Measurements from ENCODE around the gene HK2.

GRCh38 chr2:74911061-74911460 lies 77.1 kb downstream of the HK2 start:
- TF ChIP-seq REST (IDR thresholded peaks at IDR 0.05; ENCODE audit: insufficient read depth in 1 of 2, low read depth in 2 of 2, low read length in 2 of 2) (no peak), POLR2AphosphoS5 (IDR thresholded peaks at IDR 0.05; ENCODE audit: low read depth, low read length) (no peak), TAF1 (IDR thresholded peaks at IDR 0.05; ENCODE audit: borderline replicate concordance, insufficient read depth, low read length) (no peak), SIN3A (IDR thresholded peaks at IDR 0.05; ENCODE audit: borderline replicate concordance, insufficient read depth, low read length) (no peak)
